ENCODE measurements around the gene SDCCAG8.

- TF ChIP-seq EP300 (IDR thresholded peaks at IDR 0.05) (no peak), POLR2A (IDR thresholded peaks at IDR 0.05) (no peak), CTCF (IDR thresholded peaks at IDR 0.05) (no peak)
These were observed 243.9 kb downstream of the SDCCAG8 start for GRCh38 chr1:243499711-243500110.

All from suprapubic skin (tissue), 3 donors.